Smooth muscle cell (in vitro differentiated cells): ENCODE data around the gene C2orf66. TPM values are rescaled to one million over a fixed set of nuclear protein-coding genes. Genes with fewer than 3 reads are reported as not detected.

ENCODE experiments used
- DNase-seq: peaks from one replicate; lab custom pipeline; 2025; ENCODE audit not compliant: unreplicated experiment; lab: John Stamatoyannopoulos, UW
- H2AFZ ChIP-seq: fragments of 200-600 bp; sonication (generic); 2 replicates; pipeline ENCODE4 v1.6.0; 2016; ENCODE audit warnings: antibody characterized with exemption, low read depth, mild to moderate bottlenecking
- H3F3A ChIP-seq: fragments of 200-600 bp; sonication (generic); 2 replicates; pipeline ENCODE4 v1.6.0; 2017; ENCODE audit warnings: antibody characterized with exemption, low read depth
- H3K27ac ChIP-seq: fragments of 200-600 bp; sonication (generic); 2 replicates; pipeline ENCODE4 v1.5.1; 2016; ENCODE audit warnings: low read depth, mild to moderate bottlenecking
- H3K27me3 ChIP-seq: fragments of 200-600 bp; sonication (generic); 2 replicates; pipeline ENCODE4 v1.6.1; 2016; ENCODE audit warnings: low read depth, mild to moderate bottlenecking
- H3K36me3 ChIP-seq: fragments of 200-600 bp; sonication (generic); 2 replicates; pipeline ENCODE4 v1.5.1; 2016; ENCODE audit warnings: low read depth
- H3K4me1 ChIP-seq: fragments of 200-600 bp; sonication (generic); 2 replicates; pipeline ENCODE4 v1.5.1; 2016; ENCODE audit warnings: low read depth
- H3K4me2 ChIP-seq: fragments of 200-600 bp; sonication (generic); 2 replicates; pipeline ENCODE4 v1.6.0; 2016; ENCODE audit warnings: mild to moderate bottlenecking
- H3K4me3 ChIP-seq: fragments of 200-600 bp; sonication (generic); 2 replicates; pipeline ENCODE4 v1.5.1; 2016; ENCODE audit warnings: mild to moderate bottlenecking
- H3K79me2 ChIP-seq: fragments of 200-600 bp; sonication (generic); 2 replicates; pipeline ENCODE4 v1.6.0; 2016; ENCODE audit warnings: low read depth, mild to moderate bottlenecking
- H3K9ac ChIP-seq: fragments of 200-600 bp; sonication (generic); 2 replicates; pipeline ENCODE4 v1.6.0; 2016; ENCODE audit warnings: low read depth
- H3K9me3 ChIP-seq: fragments of 200-600 bp; sonication (generic); replicated peaks from 2 replicates; pipeline ENCODE4 v1.5.1; 2016; ENCODE audit warnings: low read depth
- H4K20me1 ChIP-seq: fragments of 200-600 bp; sonication (generic); 2 replicates; pipeline ENCODE4 v1.6.0; 2016; ENCODE audit warnings: low read depth
- WGBS: methylation state at CpG from one replicate; pipeline ENCODE4 v1.1.7; 2016; ENCODE audit warnings: low lambda C conversion rate; 5-methylcytosine and 5-hydroxymethylcytosine counted together
- polyA plus RNA-seq: library from polyadenylated mRNA; unstranded; fragments of >200 nt; fragmentation: Nextera tagmentation; extraction: Ambion mirVana; gene quantifications from 2 replicates; pipeline ENCODE4 v1.2.1, GENCODE V29; 2016
- total RNA-seq: library from RNA; depleted of rRNA; stranded (reverse); fragments of >200 nt; gene quantifications from 2 replicates; pipeline ENCODE4 v1.2.3, GENCODE V29; 2014
- TF ChIP-seq, protein P1 (sequence below): fragments of 200-600 bp; sonication (generic); IDR thresholded peaks from 2 replicates; pipeline ENCODE4 v1.5.1; 2017; ENCODE audit warnings: borderline replicate concordance, mild to moderate bottlenecking, antibody characterized with exemption; ENCODE audit not compliant: insufficient read depth, poor library complexity, severe bottlenecking

C2orf66 gene
- total and polyA plus RNA-seq, 2 experiments from 2014 or later: 1.2 TPM; not detected in 1

DNA sequence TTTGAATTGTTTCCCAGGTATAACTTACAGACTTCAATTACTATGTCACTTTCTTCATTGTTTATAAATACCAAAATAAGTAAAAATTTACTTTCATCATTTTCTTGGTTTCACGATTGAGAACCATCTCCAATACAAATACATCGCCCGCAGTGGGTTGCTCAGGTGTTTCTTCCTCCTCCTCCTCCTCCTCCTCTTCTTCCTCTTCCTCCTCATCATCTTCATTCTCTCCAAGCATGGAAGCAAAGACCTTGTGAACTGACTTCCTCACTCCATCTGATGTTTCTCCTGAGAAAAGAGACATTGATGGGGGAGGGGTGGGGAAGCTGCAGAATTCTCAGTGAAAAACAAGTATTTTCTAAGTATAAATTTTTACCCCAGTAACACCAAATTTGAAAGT is 16.3 kb downstream of the C2orf66 start:
- DNase-seq: no peak
- no peak overlapping the region for H3K27ac ChIP-seq
- H3K4me3 ChIP-seq: no peak overlapping the region
- 98% methylated on average over 3 of the region's 3 CpGs for WGBS
- peaks cover 37% of the 10 kb centered on the region for H3K36me3 ChIP-seq
- H3K27me3 ChIP-seq: no peaks in the 10 kb centered on the region
- H3K4me1 ChIP-seq: no peaks in the 10 kb centered on the region
- no peak overlapping the region for H3K9ac ChIP-seq
- no peaks in the 10 kb centered on the region for H3F3A ChIP-seq
- no peak overlapping the region for H3K4me2 ChIP-seq
- no peaks in the 10 kb centered on the region for H3K9me3 ChIP-seq
- no peak overlapping the region for H2AFZ ChIP-seq
- H4K20me1 ChIP-seq: peaks cover 3% of the 10 kb centered on the region
- no peaks in the 10 kb centered on the region for H3K79me2 ChIP-seq
- TF ChIP-seq, protein P1, sequence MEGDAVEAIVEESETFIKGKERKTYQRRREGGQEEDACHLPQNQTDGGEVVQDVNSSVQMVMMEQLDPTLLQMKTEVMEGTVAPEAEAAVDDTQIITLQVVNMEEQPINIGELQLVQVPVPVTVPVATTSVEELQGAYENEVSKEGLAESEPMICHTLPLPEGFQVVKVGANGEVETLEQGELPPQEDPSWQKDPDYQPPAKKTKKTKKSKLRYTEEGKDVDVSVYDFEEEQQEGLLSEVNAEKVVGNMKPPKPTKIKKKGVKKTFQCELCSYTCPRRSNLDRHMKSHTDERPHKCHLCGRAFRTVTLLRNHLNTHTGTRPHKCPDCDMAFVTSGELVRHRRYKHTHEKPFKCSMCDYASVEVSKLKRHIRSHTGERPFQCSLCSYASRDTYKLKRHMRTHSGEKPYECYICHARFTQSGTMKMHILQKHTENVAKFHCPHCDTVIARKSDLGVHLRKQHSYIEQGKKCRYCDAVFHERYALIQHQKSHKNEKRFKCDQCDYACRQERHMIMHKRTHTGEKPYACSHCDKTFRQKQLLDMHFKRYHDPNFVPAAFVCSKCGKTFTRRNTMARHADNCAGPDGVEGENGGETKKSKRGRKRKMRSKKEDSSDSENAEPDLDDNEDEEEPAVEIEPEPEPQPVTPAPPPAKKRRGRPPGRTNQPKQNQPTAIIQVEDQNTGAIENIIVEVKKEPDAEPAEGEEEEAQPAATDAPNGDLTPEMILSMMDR: no peak

DNA sequence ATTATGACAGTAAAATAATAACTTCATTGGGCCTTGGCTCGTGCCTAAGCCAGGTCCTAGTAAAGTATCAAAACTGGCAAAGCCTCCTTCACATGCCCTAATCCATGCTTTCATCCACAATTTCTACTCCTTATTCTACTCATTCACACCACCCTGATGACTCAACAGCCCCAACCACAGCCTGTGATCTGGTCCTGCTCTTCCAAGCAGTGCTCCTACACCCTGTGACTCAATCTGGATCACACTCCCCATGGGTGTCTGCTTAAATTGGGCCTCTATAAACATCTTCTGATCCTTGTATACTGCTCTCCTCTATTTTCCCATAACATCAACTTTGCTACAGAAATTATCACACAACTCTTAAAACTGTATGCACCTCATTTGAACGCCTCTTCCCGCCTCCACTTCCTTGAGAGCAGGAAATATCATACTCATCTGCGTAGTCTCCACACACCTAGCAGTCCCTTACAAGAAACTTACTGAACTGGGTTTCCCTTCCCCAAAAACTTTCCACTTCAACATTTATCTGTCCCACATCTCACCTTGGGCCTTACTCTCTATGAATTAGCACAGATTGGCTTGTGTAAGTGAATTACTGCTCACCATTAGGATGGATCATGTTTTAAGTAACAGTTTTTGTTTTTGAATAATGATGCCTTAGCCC is 25.6 kb downstream of the C2orf66 start:
- H3K36me3 ChIP-seq: peaks cover 27% of the 10 kb centered on the region
- no peak for DNase-seq
- H3K27me3 ChIP-seq: no peaks in the 10 kb centered on the region
- H3K4me2 ChIP-seq: peak overlapping the region; percentile 5
- no peaks in the 10 kb centered on the region for H4K20me1 ChIP-seq
- H3K27ac ChIP-seq: peak overlapping the region; percentile 73
- TF ChIP-seq, protein P1: no peak
- no peaks in the 10 kb centered on the region for H3K9me3 ChIP-seq
- WGBS: 49% methylated on average over 4 of the region's 4 CpGs
- H3F3A ChIP-seq: no peaks in the 10 kb centered on the region
- no peak overlapping the region for H2AFZ ChIP-seq
- no peak overlapping the region for H3K9ac ChIP-seq
- no peaks in the 10 kb centered on the region for H3K79me2 ChIP-seq
- H3K4me1 ChIP-seq: no peaks in the 10 kb centered on the region
- H3K4me3 ChIP-seq: no peak overlapping the region

DNA sequence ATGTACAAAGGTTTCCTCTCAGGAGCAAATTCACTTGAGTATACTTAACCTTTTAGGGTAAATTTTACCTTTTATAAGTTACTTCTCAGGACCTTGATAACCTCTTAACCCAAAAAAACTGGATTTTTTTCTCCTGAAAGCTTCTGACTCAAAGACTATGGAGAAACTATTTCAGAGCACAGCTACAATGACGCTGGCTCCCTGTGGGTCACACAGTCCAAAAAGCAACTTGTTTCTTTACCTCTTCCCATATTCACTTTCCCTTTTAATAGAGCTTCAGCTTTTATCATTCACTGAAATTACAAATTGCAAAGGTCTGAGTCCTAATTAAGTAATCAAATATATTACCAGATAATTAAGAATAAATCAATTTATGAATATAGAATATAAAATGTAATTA is 42.1 kb downstream of the C2orf66 start:
- Histone ChIP-seq H3F3A (no peaks in the 10 kb centered on the region), H3K4me3 (no peak overlapping the region), H3K27me3 (no peaks in the 10 kb centered on the region), H3K36me3 (peaks cover 32% of the 10 kb centered on the region), H3K79me2 (no peaks in the 10 kb centered on the region), H3K27ac (no peak overlapping the region), H3K4me1 (no peaks in the 10 kb centered on the region), H4K20me1 (no peaks in the 10 kb centered on the region), H3K9me3 (no peaks in the 10 kb centered on the region), H3K9ac (no peak overlapping the region), H2AFZ (no peak overlapping the region), H3K4me2 (no peak overlapping the region)
- WGBS: 92% methylated on average over 1 of the region's 1 CpG
- TF ChIP-seq, protein P1: no peak
- no peak for DNase-seq

DNA sequence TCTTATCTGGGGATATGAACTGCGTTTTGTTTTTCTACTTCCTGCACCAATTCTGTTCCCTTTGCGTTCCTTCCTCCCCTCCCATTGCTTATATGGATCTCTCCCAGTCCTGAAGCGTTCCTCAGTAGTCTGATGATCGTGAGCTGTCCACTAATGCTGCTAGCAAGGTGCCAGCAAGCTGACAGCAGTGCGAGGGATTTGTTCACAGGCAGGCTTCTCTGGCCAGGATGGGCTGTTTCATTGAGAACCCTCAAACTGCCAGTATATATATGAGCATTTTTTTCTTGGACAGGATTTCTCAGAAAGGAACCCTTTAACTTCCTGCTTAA is 49.8 kb downstream of the C2orf66 start:
- Histone ChIP-seq H3K9me3 (no peaks in the 10 kb centered on the region), H4K20me1 (no peaks in the 10 kb centered on the region), H2AFZ (no peak overlapping the region), H3K4me1 (no peaks in the 10 kb centered on the region), H3K4me3 (no peak overlapping the region), H3K36me3 (peaks cover 7% of the 10 kb centered on the region), H3K79me2 (no peaks in the 10 kb centered on the region), H3K4me2 (no peak overlapping the region), H3K27me3 (no peaks in the 10 kb centered on the region), H3K9ac (no peak overlapping the region), H3F3A (no peaks in the 10 kb centered on the region), H3K27ac (no peak overlapping the region)
- no peak for DNase-seq
- 93% methylated on average over 5 of the region's 5 CpGs for WGBS
- TF ChIP-seq, protein P1: no peak
